BE2C (cell line): ENCODE results near the gene SIX4.

Source experiments
- DNase-seq: peaks from one replicate; pipeline ENCODE4 v3.0.0-alpha.2; 2020
- H3K27me3 ChIP-seq: fragments of 250-450 bp; sonication (Bioruptor Pico); 2 replicates; pipeline ENCODE4 v1.5.1; 2020; ENCODE audit warnings: mild to moderate bottlenecking
- H3K36me3 ChIP-seq: fragments of 250-450 bp; sonication (Bioruptor Pico); 2 replicates; pipeline ENCODE4 v1.5.1; 2020; ENCODE audit warnings: mild to moderate bottlenecking
- H3K4me1 ChIP-seq: fragments of 250-450 bp; sonication (Bioruptor Pico); 2 replicates; pipeline ENCODE4 v1.5.1; 2020
- H3K4me3 ChIP-seq: 2 replicates; pipeline ENCODE4 v1.5.1; 2011; ENCODE audit warnings: low read depth, low read length
- H3K9me3 ChIP-seq: fragments of 250-450 bp; sonication (Bioruptor Pico); 2 replicates; pipeline ENCODE4 v1.5.1; 2020
- CTCF ChIP-seq: IDR thresholded peaks from 2 replicates; pipeline ENCODE4 v1.5.1; 2012; ENCODE audit warnings: mild to moderate bottlenecking, low read depth, low read length

Gene SIX4

DNA sequence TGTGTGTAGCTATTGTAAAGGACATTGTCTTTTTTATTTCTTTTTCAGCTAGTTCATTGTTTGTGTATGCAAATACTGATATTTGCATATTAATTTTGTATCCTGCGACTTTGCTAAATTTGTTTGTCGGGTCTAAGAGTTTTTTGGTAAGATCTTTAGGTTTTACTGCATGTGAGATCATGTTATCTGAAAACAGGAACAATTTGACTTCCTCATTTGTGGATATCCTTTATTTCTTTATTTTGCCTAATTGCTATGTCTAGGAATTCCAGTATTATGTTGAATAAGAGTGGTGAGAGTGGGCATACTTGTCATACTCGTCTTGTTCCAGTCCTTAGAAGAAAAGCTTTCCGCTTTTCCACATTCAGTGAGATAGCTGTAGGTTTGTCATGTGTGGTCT lies 28.8 kb downstream of the SIX4 start:
- H3K4me1 ChIP-seq, result no peaks in the 10 kb centered on the region
- peaks cover 4% of the 10 kb centered on the region for H3K27me3 ChIP-seq
- H3K9me3 ChIP-seq, result no peaks in the 10 kb centered on the region
- no peaks in the 10 kb centered on the region for H3K36me3 ChIP-seq
- no peak for DNase-seq
- TF ChIP-seq CTCF, result no peak
- H3K4me3 ChIP-seq, result no peak overlapping the region

DNA sequence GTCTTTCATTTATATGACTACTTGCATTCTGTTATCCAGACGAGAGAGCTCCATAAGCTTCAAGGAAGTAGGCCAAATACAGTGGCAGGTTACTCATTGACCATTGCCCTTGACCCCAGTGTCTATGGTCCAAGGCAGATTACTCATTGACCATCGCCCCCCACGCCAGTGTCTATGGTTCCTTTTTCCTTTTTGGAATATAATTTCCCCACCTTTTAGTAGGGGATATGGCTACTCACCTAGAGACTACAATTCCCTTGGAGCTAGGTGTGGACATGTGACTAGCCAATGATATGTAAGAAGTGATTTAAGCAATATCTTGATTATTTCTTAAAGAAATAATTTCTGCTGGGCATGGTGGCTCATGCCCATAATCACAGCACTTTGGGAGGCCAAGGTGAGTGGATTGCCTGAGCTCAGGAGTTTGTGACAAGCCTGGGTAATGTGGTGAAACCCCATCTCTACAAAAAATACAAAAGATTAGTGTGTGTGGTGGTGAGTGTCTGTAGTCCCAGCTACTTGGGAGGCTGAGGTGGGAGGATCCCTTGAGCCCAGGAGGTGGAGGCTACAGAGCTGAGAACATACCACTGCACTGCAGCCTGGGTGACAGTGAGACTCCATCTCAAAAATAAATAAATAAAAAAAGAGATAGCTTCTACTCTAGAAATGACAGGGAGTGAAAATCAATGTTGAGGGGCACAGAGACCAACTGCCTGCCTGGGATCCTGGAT lies 32.6 kb downstream of the SIX4 start:
- H3K36me3 ChIP-seq, result no peaks in the 10 kb centered on the region
- no peak for TF ChIP-seq CTCF
- H3K4me3 ChIP-seq, result no peak overlapping the region
- no peak for DNase-seq
- peaks cover 4% of the 10 kb centered on the region for H3K27me3 ChIP-seq
- no peaks in the 10 kb centered on the region for H3K4me1 ChIP-seq
- no peaks in the 10 kb centered on the region; the same call in 1 of the 2 replicates for H3K9me3 ChIP-seq

- no peak for DNase-seq
- H3K4me1 ChIP-seq, result no peaks in the 10 kb centered on the region
- H3K4me3 ChIP-seq, result no peak overlapping the region
- no peaks in the 10 kb centered on the region for H3K36me3 ChIP-seq
- H3K27me3 ChIP-seq, result no peaks in the 10 kb centered on the region
- TF ChIP-seq CTCF, result no peak
- H3K9me3 ChIP-seq, result no peaks in the 10 kb centered on the region; the same call in 1 of the 2 replicates
These were observed 37.3 kb downstream of the SIX4 start for GRCh38 chr14:60686865-60687264.

GRCh38 chr14:60684203-60684602 lies 39.9 kb downstream of the SIX4 start:
- no peak for TF ChIP-seq CTCF
- no peaks in the 10 kb centered on the region for H3K36me3 ChIP-seq
- DNase-seq, result no peak
- no peaks in the 10 kb centered on the region for H3K4me1 ChIP-seq
- no peaks in the 10 kb centered on the region for H3K9me3 ChIP-seq
- H3K27me3 ChIP-seq, result no peaks in the 10 kb centered on the region
- H3K4me3 ChIP-seq, result no peak overlapping the region

DNA sequence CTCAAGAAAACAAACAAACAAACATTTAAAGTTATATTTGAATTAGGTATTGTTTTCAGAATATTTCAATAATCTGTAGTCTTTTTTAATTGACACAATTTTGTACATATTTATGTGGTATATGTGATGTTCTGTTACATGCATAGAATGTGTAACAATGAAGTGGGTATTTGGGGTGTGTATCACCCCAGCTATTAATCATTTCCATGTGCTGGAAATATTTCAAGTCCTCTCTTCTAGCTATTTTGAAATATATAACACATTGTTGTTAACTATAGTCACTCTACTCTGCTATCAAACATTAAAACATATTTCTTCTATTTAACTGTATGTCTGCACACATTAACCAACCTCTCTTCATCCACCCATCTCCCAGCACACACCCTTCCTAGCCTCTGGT lies 42.9 kb downstream of the SIX4 start:
- no peaks in the 10 kb centered on the region for H3K27me3 ChIP-seq
- H3K4me1 ChIP-seq, result no peaks in the 10 kb centered on the region
- no peaks in the 10 kb centered on the region for H3K9me3 ChIP-seq
- no peaks in the 10 kb centered on the region for H3K36me3 ChIP-seq
- no peak overlapping the region for H3K4me3 ChIP-seq
- DNase-seq, result no peak
- TF ChIP-seq CTCF, result no peak

GRCh38 chr14:60680511-60680910 lies 43.6 kb downstream of the SIX4 start:
- no peak for DNase-seq
- no peaks in the 10 kb centered on the region for H3K9me3 ChIP-seq
- no peaks in the 10 kb centered on the region for H3K27me3 ChIP-seq
- no peaks in the 10 kb centered on the region for H3K36me3 ChIP-seq
- no peaks in the 10 kb centered on the region for H3K4me1 ChIP-seq
- no peak overlapping the region for H3K4me3 ChIP-seq
- TF ChIP-seq CTCF, result no peak
